Forelimb muscle (tissue), 1 donor: ENCODE measurements around the gene PGBD2. TPM values are rescaled to one million over a fixed set of nuclear protein-coding genes. Genes with fewer than 3 reads are reported as not detected.
"Not testable (repeated sequence)": the region's sequence is repeated elsewhere in the genome, so short reads cannot be mapped to it uniquely, and the experiment has no call there.

Experiments used
- DNase-seq: peaks from one replicate; pipeline ENCODE4 v3.0.0-alpha.2; 2013; ENCODE audit warnings: low read depth
- polyA plus RNA-seq: library from polyadenylated mRNA; unstranded; fragments of 120-200 nt; gene quantifications from one replicate; pipeline ENCODE4 v1.2.1, GENCODE V29; 2013; ENCODE audit not compliant: insufficient read length

The PGBD2 gene
- polyA plus RNA-seq, 1 donor: 4.5 TPM

DNA sequence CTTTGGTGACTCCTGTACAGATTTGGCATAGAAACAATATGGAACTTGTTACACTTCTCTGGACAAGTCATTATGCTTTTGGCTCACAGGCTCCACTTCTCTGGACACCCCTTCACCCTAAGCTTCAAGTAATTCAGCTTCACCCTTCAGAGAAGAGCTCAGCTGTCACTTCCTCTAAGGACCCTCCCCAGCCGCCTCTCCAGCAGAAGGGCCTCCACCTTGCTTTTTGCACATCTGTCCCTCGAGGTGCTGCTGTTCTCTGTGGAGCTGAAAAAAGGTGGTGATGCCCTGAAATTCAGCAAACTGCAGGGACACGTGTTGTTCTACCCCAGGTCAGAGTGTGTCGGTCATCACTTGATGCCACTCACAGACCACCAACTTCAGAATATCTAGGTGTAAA lies 19.8 kb downstream of the PGBD2 start:
- DNase-seq: not testable (repeated sequence)

DNA sequence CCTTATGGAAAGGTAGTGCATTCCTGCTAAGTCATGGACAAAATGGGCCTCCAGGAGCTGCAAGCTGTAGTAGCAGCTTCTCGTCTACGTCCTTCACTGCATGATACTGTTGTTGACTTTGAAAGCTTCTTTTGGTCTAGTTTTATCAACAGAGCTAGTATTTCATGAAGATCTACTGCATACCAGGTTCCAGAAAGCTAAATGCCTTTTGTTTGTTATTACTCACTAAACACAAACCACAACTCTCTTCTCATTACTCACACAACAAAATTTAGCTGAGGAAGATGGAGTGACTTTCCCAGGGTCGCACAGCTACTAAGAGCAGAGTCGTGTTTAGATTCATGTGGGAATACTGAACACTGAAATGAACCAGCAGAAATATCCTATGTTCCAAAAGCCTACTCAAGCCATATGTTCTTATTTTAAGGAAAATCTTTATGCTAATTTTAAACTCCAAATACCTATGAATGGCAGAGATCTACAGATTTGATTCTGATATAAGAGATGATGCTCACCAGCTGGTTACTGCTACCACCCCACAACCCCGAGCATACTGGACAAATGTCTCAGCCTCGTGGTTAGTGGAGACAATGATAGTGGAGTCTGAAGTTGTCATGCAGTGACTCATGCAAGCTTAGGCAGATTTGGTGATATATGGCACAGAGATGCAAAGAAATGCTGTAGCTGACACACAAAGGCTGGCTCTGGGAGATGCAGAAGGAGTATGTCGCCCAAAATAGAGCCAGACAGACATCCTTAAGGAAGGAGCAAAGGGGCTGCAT lies 20.6 kb downstream of the PGBD2 start:
- DNase-seq: no peak

DNA sequence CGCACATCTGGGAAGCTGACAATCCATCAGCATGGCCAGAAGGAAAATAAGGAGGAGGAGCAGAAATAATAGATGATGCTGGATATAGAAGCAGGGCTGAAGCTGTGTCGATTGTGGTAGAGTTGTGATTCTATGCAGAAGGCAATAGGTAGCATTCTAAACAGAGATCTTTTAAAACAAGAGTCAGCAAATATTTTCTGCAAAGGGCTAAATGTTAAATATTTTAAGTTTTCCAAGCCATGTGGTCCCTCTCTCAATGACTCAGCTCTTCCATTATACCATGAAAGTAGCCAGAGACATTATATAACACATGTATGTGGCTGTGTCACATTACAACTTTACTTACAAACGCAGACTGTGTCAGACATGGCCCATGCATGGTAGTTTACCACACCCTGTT lies 21.2 kb downstream of the PGBD2 start:
- not testable (repeated sequence) for DNase-seq

DNA sequence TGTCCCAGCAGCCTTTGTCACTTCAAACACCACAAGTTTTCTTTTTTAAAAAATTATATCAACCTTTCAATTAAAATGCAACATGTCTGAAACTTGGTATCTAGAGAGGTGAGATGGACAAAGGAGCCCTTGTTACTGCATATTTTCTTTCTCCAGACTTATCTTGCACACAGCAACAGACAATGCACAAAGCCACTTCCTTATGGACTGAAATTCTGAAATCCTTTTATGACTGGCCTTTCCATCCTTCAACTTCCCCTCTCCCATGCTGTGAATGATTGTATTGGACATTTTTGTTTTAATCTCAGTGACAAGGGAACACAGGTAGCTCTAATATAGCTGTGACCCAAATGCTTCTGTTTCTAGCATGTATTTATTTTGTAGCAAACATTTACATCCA lies 22.1 kb downstream of the PGBD2 start:
- not testable (repeated sequence) for DNase-seq

DNA sequence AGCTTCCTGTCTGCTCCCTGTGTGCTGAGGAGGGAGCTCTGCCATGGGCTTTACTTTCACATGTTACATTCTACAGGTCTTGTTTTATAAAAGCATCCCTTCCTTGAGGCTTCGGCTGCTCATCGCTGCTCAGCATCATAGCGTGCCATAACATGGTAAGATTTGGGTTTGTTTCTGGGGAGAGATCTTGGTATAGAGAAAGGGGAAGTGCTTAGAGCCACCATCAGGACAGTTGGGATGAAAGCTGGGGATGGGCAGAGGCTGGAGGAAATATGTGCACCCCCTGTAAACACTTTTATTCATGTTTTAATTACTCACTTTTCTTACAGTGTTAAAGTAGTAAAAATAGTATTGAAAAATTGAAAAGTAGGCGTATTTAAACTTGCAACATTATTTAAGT lies 24.0 kb downstream of the PGBD2 start:
- not testable (repeated sequence) for DNase-seq

DNA sequence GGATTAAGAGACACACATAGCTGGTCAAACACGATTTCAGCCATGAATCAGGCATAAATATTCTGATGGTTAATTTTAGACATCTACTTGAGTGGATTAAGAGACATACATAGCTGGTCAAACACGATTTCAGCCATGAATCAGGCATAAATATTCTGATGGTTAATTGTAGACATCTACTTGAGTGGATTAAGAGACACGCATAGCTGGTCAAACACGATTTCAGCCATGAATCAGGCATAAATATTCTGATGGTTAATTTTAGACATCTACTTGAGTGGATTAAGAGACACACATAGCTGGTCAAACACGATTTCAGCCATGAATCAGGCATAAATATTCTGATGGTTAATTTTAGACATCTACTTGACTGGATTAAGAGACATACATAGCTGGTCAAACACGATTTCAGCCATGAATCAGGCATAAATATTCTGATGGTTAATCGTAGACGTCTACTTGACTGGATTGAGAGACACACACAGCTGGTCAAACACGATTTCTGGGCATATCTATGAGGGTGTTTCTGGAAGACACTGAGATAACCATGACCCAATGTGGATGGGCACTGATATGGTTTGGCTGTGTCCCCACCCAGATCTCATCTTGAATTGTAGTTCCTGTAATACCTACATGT lies 32.3 kb downstream of the PGBD2 start:
- DNase-seq: not testable (repeated sequence)

DNA sequence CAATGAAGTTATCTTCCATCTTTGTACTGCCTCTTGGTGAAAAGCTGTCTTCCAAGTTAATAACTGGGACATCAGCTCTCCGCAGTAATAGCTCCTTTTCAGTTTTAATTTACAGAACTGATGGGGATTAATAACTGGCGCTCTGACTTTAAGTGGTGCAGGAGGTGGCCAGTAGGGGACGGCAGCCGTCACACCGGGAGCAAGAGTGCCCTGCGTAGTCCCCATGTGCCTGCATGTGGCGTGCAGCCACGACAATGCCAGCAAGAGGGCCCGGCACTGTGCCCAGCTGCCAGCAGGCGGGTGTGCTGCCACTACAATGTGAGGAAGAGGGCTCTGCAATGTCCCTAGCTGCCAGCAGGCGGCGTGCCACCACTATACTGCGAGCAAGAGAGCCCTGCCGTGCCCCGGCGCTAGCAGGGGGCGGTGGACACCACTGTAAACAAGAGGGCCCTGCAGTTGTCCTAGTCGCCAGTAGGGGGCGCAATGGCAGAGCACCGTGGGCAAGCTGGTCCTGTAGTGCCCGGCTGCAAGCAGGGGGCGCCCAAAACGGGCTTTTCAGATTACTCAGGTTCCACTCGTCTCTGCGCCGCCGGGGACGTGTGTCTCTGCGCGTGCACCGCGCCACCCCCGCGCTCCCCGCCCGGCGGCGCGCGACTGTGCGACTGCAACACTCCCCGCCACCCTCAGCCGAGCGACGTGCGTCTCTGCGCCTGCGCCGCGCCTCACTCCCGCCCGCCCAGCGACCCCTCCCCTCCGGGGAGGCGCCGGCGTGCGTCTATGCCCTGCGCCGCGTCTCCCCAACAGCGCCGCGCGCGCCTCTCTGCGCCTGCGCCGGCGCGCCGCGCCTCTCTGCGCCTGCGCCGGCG lies 38.3 kb downstream of the PGBD2 start:
- DNase-seq: not testable (repeated sequence)

DNA sequence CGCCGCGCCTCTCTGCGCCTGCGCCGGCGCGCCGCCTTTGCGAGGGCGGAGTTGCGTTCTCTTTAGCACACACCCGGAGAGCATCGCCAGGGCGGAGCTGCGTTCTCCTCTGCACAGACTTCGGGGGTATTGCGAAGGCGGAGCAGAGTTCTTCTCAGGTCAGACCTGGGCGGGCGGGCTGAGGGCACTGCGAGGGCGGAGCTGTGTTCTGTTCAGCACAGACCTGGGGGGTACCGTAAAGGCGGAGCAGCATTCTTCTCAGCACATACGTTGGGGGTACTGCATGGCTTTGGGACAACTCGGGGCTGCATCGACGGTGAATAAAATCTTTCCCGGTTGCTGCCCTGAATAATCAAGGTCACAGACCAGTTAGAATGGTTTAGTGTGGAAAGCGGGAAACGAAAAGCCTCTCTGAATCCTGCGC lies 39.0 kb downstream of the PGBD2 start:
- not testable (repeated sequence) for DNase-seq

DNA sequence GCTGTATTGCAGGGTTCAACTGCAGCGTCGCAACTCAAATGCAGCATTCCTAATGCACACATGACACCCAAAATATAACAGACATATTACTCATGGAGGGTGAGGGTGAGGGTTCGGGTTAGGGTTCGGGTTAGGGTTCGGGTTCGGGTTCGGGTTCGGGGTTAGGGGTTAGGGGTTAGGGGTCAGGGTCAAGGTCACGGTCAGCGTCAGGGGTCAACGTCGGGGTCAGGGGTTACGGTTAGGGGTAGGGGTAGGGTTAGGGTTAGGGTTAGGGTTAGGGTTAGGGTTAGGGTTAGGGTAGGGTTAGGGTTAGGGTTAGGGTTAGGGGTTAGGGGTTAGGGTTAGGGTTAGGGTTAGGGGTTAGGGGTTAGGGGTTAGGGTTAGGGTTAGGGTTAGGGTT lies 39.4 kb downstream of the PGBD2 start:
- not testable (repeated sequence) for DNase-seq

DNA sequence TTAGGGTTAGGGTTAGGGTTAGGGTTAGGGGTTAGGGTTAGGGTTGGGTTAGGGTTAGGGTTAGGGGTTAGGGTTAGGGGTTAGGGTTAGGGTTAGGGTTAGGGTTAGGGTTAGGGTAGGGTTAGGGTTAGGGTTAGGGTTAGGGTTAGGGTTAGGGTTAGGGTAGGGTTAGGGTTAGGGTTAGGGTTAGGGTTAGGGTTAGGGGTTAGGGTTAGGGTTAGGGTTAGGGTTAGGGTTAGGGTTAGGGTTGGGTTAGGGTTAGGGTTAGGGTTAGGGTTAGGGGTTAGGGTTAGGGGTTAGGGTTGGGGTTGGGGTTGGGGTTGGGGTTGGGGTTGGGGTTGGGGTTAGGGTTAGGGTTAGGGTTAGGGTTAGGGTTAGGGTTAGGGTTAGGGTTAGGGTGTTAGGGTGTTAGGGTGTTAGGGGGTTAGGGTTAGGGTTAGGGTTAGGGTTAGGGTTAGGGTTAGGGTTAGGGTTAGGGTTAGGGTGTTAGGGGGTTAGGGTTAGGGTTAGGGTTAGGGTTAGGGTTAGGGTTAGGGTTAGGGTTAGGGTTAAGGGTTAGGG lies 39.9 kb downstream of the PGBD2 start:
- not testable (repeated sequence) for DNase-seq

Other genes with a start within 250 kb of the PGBD2 start
- gene OR14I1, start 203.5 kb upstream of the PGBD2 start, polyA plus RNA-seq: not detected
- gene LYPD8, start 150.5 kb upstream of the PGBD2 start, polyA plus RNA-seq: not detected
- 17.9 TPM for gene SH3BP5L, start 80.3 kb upstream of the PGBD2 start, polyA plus RNA-seq
- 18.4 TPM for gene ZNF672, start 68.0 kb upstream of the PGBD2 start, polyA plus RNA-seq
- gene ZNF692, start 47.1 kb upstream of the PGBD2 start, polyA plus RNA-seq: 30.7 TPM